ENCODE results near the gene MAPK13. TPM values are rescaled to one million over a fixed set of nuclear protein-coding genes. Genes with fewer than 3 reads are reported as not detected.

Gene MAPK13
- 0.48 to 0.63 TPM (median 0.58 TPM) in 5 replicates for total RNA-seq (2022; extraction: Qiagen RNA extraction)

GRCh38 chr6:36129941-36130666, at the start of gene MAPK13:
MAPK13 (plus strand) TSS chr6:36130513; CDS start chr6:36130583, 70 bp downstream.

Other genes with a start within 250 kb of the MAPK13 start
- gene SRPK1, start 209.4 kb upstream of the MAPK13 start, total RNA-seq (2022; extraction: Qiagen RNA extraction): 30.5 to 40.8 TPM (median 36.1 TPM) in 5 replicates
- gene SLC26A8, start 105.9 kb upstream of the MAPK13 start, total RNA-seq (2022; extraction: Qiagen RNA extraction): 0.02 TPM in 1 of 5 replicates, not detected in the others
- gene MAPK14, start 102.7 kb upstream of the MAPK13 start, total RNA-seq (2022; extraction: Qiagen RNA extraction): 20.9 to 28.6 TPM (median 27.4 TPM) in 5 replicates
- gene BRPF3, start 66.2 kb downstream of the MAPK13 start, total RNA-seq (2022; extraction: Qiagen RNA extraction): 7.6 to 10.6 TPM (median 10.2 TPM) in 5 replicates
- 0.03 TPM in 1 of 5 replicates, not detected in the others for gene PNPLA1, start 139.5 kb downstream of the MAPK13 start, total RNA-seq (2022; extraction: Qiagen RNA extraction)
- gene BNIP5, start 206.4 kb downstream of the MAPK13 start, total RNA-seq (2022; extraction: Qiagen RNA extraction): 0.02 to 0.05 TPM (median 0.03 TPM) in 5 replicates